CD4-positive, alpha-beta T cell treated with Interferon alpha-2 for 1 hour (primary cell): Measurements from ENCODE around the gene PIEZO1.
"Not testable (repeated sequence)": the region's sequence is repeated elsewhere in the genome, so short reads cannot be mapped to it uniquely, and the experiment has no call there.

Experiments
- DNase-seq, 2 donors: peaks; one replicate each; pipeline ENCODE4 v3.0.0-alpha.2; 2020 to 2022

Gene PIEZO1, protein sequence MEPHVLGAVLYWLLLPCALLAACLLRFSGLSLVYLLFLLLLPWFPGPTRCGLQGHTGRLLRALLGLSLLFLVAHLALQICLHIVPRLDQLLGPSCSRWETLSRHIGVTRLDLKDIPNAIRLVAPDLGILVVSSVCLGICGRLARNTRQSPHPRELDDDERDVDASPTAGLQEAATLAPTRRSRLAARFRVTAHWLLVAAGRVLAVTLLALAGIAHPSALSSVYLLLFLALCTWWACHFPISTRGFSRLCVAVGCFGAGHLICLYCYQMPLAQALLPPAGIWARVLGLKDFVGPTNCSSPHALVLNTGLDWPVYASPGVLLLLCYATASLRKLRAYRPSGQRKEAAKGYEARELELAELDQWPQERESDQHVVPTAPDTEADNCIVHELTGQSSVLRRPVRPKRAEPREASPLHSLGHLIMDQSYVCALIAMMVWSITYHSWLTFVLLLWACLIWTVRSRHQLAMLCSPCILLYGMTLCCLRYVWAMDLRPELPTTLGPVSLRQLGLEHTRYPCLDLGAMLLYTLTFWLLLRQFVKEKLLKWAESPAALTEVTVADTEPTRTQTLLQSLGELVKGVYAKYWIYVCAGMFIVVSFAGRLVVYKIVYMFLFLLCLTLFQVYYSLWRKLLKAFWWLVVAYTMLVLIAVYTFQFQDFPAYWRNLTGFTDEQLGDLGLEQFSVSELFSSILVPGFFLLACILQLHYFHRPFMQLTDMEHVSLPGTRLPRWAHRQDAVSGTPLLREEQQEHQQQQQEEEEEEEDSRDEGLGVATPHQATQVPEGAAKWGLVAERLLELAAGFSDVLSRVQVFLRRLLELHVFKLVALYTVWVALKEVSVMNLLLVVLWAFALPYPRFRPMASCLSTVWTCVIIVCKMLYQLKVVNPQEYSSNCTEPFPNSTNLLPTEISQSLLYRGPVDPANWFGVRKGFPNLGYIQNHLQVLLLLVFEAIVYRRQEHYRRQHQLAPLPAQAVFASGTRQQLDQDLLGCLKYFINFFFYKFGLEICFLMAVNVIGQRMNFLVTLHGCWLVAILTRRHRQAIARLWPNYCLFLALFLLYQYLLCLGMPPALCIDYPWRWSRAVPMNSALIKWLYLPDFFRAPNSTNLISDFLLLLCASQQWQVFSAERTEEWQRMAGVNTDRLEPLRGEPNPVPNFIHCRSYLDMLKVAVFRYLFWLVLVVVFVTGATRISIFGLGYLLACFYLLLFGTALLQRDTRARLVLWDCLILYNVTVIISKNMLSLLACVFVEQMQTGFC (N-terminal part only)

DNA sequence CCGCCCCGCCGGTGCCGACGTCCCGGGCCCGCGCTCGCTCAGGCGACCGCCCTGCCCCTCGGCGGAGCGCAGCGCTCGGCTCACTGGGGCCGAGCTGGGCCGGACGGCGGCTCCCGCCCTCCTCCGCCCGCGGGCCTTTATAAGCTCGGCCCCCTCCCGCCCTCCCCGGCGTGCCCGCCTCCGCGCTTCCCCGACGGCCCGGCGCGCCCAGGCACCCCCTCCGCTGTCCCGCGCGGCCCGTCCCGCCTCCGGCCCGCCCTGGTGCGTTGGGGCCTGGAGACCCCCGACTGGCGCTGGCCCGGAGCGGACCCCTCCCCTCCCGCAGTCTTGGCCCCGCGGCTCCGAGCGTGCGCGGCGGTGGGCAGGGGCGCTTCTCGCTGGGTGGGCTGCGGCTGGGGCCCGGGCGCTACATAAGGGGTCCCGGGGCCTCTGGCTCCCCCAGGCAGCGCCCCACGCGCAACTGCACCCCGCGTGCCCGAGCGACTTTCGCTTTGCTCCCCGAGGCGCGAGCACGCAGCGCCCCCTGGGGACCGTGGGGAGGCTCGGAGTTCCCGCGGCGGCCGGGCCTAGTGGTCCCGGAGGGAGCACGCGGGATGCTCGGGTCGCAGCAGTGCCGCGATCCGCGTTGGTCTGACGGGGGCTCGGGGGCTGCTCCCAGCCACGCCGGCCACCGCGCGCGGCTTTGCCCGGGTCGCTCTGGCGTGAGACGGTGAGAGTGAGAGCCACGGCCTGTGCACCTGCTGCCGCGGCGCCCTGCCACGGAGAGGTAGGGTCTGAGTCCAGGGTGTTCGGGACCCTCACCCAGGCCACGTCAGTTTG is at the start of gene PIEZO1:
TSS of gene PIEZO1 (minus strand) at position 115 of the 819 bp plus-strand sequence. CDS start 256 bp downstream, outside the sequence.
- DNase-seq = peak; percentile 80 to 89

DNA sequence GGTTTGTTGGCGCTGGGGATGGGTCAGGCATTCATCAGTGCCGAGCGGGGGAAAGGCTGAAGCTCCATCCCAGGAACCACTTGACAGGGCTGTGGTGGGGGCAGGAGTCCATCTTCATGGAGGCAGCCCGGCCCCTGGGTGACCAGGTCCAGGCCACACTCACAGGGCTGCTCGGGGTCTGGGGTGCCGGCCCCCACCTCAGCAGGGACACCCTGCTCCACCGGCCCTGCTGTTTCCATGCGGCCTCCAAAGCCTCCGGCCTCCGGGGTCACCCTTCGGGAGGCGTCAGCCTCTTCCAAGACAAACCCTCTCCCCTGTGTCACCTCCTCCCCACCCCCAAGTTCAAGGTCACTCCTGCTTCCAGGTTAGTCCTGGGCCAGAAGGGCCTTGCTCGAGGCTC is 49.6 kb upstream of the PIEZO1 start:
- no peak for DNase-seq

DNA sequence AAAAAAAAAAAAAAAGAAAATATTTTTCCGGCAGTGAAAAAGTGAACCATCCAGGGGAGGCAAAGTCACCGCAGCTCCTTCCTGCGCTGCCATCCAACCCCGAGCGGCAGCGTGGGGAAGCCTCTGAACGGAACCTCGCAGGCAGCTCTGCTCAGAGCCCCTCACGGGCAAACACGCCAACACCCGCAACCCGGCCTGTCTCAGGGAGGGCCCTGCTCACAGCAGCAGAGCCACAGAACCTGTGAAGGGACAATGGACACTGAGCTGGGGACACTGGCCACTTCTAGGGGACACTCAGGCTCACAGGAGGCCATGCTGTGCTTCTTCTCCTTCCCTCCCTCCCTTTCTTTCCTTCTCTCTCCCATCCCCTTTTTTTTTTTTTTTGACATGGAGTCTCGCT is 48.1 kb upstream of the PIEZO1 start:
- no peak for DNase-seq

DNA sequence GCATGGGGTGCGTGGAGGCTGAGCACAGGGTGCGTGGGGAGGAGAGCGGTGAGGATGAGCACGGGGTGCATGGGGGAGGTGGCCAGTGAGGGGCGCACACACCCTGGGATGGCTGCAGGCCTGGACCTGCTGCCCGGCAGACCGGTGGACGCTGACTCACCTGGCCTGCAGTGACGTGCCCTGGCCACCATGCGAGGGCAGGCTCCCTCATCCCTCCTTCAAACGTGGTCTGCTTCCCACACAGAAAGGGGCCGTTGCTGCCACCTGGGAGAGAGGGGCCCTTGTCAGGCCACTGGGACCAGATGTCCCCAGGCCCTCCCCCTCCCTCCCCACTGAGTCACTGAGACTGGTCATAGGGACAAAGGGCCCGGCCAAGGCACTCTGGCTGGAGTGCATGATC is 46.8 kb upstream of the PIEZO1 start:
- no peak for DNase-seq

DNA sequence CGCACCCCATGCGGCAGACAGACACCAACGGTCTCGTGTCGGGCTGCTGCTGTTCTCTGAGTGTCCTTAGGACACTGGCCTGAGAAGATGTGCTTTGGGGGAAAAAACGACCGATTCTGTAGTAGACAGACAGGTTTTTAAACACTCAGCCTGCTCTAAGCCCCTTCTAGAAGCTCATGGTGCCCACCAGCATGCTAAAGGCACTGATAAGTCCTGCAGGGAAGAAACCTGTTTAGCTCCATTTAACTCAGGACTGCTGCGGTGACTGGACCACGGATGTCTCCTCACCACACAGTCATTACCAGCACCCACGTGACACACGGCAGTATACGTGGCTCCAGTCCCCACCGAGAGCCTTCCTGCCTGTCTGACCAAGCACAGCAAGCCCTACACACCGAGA is 45.8 kb upstream of the PIEZO1 start:
- DNase-seq = no peak

DNA sequence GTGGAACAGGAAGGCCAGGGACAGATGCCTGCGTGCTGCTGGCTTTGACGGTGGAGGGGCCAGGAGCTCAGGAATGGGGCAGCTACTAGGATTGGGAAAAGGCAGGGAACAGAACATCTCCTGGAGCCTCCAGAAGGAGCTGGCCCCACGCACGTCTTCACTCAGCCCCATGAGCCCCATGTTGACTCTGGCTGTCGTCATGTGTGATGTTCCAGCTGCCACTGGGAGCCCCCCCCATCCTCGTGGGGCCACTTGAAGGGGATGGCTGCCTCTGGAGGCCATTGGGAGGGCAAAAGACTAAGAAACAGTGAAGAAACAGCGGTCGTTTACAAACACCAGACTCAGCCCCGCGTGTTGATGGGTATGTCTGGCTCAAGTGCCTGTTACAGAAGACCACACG is 45.2 kb upstream of the PIEZO1 start:
- DNase-seq = no peak

DNA sequence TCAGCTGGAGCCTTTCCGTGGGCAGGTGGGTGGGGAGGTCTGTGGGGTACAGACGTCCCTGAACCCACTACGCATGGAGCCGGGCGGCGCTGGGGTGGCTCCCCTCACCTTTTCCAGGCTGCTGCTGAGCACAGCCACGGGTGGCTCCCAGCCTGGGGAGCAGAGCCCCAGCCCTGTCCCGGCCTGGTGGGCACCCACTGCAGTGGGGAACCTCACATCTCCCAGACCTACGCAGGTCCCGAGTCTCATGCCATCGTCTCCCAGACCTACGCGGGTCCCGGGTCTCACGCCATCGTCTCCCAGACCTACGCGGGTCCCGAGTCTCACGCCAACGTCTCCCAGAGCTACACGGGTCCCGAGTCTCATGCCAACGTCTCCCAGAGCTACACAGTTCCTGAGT is 43.7 kb upstream of the PIEZO1 start:
- no peak for DNase-seq

DNA sequence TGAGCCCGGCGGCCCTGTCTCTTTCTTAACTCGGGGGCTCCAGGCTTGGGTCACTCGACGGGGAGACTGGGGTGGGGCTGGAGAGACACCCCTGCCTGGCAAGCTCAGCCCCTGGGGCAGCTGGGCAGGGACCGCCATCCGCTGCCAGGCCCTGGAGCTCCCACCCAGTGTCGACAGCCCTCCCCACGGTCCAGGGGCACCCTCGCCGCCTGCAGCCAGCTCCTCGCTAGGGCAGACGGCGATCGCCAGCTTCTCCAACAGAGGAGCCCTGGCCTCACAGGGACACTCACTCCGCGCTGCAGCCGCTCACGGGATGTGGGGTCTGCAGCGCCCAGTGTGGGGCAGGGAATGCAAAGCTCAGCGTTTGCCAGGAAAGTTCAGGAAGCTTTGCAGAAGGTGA is 42.7 kb upstream of the PIEZO1 start:
- DNase-seq = no peak

DNA sequence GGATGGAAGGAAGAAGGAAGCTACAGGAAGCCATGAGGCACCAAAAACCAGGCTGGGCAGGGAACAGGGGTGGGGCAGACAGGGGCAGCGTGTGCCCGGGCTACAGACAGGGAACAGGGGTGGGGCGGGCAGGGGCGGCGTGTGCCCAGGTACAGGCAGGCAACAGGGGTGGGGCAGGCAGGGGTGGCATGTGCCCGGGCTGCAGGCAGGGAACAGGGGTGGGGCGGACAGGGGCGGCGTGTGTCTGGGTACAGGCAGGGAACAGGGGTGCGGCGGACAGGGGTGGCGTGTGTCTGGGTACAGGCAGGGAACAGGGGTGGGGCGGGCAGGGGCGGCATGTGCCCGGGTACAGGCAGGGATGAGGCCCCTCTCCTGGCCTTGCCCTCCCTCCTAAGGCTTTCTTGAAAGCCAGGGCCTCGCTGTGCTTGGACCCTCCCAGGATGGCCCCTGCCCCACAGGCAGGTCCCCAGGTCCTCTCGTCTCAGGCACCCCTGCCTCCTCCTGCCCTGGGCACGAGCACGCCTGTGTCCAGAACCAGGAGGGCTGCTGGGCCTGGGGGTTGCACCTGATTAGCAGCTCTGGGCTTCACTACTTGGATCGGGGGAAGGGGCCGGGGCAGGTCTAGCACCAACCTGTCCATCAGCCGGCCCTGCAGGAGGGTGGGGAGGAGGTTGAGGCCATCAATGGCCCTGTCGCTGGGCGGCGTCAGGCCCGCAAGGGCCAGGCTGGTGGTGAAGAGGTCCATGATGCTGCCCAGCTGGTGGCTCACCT is 41.2 kb upstream of the PIEZO1 start:
- DNase-seq = no peak

DNA sequence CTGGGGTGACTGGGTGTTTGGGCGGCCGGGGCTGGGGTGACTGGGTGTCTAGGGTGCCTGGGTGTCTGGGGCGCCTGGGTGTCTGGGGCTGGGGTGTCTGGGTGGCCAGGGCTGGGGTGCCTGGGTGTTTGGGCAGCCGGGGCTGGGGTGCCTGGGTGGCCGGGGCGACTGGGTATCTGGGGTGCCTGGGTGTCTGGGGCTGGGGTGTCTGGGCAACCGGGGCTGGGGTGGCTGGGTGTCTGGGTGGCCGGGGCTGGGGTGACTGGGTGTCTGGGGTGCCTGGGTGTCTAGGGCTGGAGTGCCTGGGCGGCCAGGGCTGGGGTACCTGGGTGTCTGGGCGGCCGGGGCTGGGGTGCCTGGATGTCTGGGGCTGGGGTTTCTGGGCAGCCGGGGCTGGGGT is 40.1 kb upstream of the PIEZO1 start:
- DNase-seq = no peak

DNA sequence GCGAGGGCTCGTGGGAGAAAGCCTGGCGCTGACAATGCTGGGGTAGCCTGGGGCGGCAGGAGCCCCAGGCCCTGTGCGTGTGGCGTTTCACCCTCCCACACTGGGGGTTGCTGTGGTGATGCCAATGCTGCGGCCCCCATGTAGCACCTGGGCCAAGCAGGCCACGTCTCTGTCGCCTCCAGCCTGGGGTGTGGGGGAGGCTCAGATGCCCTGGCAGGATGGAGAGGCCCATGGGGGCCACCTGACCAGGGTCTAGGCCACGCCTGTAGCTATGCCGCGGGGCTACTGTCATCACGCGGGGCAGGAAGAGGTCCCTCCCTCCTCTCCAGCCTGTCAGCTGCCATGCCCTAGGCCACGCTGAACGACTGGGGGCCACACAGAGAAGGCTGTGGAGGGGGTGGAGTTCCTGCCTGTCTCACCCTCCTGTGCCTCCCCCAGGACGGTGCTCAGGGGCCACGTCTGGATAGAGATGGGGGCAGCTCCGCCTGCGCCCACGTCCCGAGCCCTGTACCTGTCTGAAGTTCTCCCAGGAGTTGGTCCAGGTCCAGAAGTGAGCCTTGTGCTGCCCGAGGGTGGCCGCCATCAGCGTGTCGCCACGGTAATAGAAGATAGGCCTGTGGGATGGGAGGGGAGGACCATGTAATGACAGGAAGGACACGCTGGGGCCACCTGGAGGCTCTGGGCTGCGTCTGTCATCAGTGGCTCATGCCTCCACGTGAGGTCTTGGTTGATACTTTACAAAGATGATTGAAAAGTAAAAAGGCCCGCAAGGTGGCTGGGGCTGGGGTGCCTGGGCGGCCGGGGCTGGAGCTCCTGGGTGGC is 39.4 kb upstream of the PIEZO1 start:
- no peak for DNase-seq

DNA sequence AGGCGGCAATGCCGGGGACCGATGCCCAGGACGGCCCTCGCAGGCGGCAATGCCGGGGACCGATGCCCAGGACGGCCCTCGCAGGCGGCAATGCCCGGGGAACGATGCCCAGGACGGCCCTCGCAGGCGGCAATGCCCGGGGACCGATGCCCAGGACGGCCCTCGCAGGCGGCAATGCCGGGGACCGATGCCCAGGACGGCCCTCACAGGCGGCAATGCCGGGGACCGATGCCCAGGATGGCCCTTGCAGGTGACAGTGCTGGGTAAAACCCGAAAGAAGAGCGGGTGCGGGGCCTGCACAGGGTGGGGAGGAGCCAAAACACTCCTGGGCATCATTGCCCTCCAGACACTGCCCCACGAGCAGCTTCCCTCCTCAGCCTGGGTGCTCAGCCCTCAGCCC is 38.6 kb upstream of the PIEZO1 start:
- not testable (repeated sequence) for DNase-seq

DNA sequence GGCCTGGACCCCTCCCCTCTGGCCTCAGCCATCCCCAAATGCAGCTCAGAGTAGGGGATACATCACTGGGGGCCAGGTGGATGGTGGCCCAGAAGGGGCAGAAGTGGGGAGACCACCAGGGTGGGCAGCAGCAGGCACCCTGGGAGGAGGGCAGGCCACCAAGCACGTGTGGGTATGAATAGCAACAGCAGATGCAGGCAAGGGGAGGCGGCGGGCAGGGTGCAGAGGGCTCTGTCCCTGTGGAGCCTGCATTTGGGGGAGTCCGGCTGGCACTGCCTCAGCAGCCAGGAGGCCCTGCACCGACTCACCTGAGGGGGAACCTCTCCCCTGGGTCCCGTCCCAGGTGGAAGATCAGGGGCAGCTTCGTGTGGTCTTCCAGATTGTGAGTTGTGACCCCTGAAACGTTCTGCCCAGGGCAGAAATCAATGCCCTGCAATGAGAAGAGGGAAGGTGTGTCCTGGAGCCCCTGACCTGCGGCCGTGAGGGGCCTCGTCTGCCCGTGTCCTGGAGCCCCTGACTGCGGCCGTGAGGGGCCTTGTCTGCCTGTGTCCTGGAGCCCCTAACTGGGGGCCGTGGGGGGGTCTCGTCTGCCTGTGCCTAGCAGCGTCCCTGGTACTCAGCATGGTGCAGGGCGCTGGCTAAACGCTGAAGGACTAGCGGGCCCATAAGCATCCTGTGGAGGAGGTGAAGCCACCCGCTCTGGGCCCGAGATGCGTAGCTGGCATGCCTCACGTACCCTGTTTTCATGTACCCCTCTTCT is 37.4 kb upstream of the PIEZO1 start:
- no peak for DNase-seq

DNA sequence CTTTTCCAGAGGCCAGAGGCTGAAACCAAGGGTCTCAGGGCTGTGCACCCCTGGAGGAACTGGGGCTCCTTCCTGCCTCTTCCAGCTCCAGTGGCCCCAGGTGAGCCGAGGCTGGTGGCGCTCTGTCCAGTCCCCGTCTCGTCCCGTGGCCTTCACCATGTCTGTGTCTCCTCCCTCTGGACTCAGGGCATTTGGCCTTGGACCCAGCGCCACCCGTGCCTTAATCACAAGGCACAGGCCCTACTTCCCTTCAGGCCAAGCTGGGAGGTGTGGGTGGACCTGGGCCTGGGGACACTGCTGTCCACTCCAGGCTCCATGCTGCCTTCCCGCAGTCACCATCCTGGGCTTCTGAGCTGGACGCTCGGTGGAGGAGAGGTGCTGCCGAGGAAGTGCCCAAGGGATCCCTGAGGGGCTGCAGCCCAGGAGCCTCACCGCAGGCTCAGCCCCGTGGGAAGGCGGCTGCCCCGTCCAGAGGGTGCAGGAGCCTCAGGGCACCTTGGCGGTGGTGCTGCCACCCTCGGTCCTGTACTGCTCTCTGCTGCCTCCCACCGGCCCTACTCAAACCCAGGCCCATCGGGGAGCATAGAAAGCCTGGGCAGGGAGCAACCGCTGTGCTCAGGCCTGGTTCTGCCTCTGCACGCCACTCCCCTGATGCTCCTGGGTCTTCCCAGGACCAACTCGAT is 36.3 kb upstream of the PIEZO1 start:
- DNase-seq = no peak

DNA sequence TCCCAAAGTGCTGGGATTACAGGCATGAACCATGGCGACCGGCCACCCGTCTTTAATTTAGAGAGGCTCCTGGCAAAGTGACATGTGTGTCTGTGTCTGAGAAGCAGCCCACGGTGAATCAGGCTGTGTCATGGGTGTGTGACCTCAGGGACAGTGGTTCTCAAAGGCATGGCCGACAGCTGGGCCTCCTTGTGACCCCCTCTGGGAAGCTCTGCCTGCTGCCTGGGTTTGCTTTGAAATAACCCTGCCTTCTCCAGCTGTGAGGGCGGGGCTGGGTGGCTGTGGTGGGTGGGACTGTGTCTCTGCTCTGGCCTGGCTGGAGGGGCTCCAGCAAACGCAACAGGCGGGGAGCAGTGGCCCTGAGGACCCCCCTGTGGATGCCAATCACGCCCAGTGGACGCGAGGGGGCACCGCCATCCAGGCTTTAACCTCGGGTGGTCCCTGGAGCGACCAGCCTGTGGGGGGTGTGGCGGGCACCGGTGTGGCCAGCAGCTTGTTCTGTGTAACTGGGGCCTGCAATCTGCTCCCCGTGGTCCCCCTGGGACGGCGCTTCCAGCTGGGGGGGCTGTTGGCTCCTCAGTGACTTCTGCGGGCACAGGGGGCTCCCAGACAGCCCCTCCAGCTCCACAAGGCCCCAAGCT is 35.5 kb upstream of the PIEZO1 start:
- no peak for DNase-seq

DNA sequence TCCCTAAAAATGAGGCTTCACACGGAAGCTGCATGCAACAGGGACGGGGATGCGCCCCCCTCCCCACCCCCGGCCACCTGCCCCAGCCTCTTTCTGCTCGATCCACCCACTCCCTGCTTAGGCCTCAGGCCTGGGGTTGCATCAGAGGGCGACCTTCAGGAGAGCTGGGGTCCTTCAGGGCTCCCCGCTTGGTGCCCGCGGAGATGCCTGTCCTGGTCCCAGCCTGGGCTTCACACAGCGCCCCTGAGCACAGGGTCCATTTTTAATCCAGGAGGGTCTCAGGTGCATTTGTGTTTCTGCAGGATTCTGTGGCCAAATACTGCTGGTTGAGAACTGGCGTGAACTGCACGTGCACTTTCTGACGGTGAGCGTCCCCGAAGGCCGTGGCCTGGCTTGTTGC is 34.1 kb upstream of the PIEZO1 start:
- DNase-seq = no peak

DNA sequence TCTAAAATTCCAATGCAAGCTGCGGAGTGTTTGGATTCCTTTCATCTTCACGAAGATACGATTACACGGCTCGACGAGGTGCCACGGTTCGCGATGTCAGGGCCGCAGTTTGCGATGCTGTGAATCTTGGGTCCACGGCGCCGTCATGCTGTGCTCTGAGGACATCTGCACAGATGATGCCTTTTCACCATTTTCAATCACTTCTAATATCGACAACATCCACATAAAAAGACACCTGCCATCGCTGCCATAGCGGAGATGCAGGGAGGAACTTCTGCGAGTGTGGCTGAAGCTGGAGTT is 33.5 kb upstream of the PIEZO1 start:
- no peak for DNase-seq

DNA sequence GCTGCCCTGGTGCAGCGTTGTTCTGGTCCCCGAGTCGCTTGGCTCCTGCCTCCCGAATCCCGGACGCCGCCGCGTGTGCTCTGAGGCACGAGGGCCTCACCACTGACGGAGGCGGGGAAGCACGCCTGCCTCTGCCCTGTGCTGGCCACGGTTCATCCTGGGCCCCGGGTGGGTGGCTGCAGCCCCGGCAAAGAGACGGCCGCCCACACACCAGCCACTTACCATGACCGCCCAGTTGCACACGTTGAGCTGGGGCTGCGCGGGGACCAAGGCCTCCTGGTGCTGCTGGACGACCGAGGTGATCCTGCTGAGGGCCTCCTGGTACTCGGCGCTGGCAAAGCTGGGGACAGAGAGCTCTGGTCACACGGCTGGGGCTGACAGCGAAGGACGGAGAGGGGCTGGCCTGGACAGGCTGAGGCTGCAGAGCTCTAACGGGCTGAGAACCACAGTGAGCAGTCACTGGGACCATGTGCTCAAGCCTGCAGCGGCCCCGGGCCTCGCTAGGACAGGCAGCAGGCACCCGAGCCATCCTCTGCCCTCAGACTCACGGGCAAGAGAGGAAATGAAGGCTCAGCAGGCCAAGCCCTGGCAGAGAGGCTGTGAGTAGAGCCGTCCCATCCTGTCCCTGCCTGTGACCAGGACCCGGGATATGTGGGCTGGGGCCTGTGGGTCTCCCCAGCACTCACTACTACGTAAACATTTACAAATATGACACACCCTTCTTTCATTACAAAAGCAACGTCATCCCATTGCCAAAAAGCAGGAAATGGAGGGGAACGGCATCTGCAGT is 33.0 kb upstream of the PIEZO1 start:
- DNase-seq = no peak
